IPS-15b (cell line): ENCODE results near the gene SNRNP35.
A peak's percentile ranks its signal among the peaks of the same experiment; 100 is the strongest.
"Not testable (repeated sequence)": the region's sequence is repeated elsewhere in the genome, so short reads cannot be mapped to it uniquely, and the experiment has no call there.

Experiments
- H3K27me3 ChIP-seq: one replicate; pipeline ENCODE4 v1.6.1; 2013; ENCODE audit warnings: low read length; ENCODE audit not compliant: control insufficient read depth, insufficient read depth
- H3K36me3 ChIP-seq: one replicate; pipeline ENCODE4 v1.6.1; 2013; ENCODE audit warnings: low read length; ENCODE audit not compliant: control insufficient read depth, insufficient read depth
- H3K4me1 ChIP-seq: one replicate; pipeline ENCODE4 v1.6.1; 2013; ENCODE audit warnings: mild to moderate bottlenecking, low read length; ENCODE audit not compliant: control insufficient read depth, insufficient read depth
- H3K4me3 ChIP-seq: one replicate; pipeline ENCODE4 v1.5.1; 2013; ENCODE audit warnings: low read depth, low read length
- H3K9ac ChIP-seq: one replicate; pipeline ENCODE4 v1.6.1; 2013; ENCODE audit warnings: low read depth, mild to moderate bottlenecking, low read length
- H3K9me3 ChIP-seq: one replicate; pipeline ENCODE4 v1.6.1; 2013; ENCODE audit warnings: mild to moderate bottlenecking, low read length; ENCODE audit not compliant: control insufficient read depth, insufficient read depth

SNRNP35 gene

DNA sequence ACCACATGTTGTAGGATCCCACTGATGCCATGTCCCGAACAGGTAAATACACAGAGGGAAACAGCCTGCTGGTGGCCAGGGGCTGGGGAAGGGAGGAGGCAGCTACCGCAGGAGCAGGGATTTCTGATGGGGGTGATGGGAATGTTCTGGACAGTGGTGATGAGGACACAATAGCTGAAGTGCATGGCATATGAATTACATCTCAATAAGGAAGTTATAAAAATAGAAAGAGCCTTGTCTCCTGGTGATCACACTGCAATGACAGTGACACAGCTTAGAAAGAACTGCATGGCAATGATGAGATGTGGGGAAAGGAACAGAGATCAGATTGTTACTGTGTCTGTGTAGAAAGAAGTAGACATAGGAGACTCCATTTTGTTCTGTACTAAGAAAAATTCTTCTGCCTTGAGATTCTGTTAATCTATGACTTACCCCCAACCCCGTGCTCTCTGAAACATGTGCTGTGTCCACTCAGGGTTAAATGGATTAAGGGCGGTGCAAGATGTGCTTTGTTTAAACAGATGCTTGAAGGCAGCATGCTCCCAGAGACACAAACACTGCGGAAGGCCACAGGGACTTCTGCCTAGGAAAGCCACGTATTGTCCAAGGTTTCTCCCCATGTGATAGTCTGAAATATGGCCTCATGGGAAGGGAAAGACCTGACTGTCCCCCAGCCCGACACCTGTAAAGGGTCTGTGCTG lies 34.5 kb downstream of the SNRNP35 start:
- H3K36me3 ChIP-seq, H3K4me1 ChIP-seq, H3K9ac ChIP-seq, H3K4me3 ChIP-seq, H3K9me3 ChIP-seq, H3K27me3 ChIP-seq: not testable (repeated sequence)

DNA sequence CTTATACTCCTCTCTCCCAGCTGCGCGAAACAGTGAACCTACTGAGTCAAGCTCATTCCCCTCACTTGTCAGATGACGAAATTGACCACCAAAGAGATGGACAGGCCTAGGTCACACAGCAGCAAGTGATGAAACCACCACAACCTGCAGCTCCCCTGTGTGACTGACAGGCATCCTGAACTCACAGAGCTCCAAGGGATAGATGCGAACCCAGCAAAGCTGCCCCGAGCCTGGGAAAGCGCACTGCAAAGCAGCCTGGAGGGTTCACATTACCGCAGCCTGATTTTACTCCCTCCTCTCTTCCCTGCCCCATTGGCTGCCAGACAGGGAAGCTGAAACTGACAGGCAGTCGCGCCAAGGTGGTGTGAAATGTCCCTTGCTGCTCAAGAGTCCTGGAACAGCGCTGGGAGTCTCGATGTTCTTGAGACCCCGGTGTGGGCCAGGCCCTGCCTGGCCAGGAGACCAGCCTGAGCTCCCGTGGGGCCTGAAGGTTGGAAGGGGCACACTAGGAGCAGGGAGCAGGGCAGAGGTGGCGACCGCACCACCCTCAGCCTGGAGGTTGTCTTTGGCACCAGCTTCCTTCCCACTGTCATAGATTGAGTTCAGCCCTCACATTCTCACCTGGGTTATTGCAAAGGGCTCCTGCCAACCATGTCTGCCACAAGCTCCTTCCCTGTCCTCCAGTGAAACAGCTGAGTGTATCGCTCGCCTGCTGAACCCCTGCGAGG lies 36.3 kb downstream of the SNRNP35 start:
- Histone ChIP-seq H3K9ac (peak overlapping the region; percentile 37), H3K9me3 (no peaks in the 10 kb centered on the region), H3K27me3 (no peaks in the 10 kb centered on the region), H3K4me3 (no peak overlapping the region), H3K36me3 (peaks cover 2% of the 10 kb centered on the region), H3K4me1 (no peaks in the 10 kb centered on the region)

- Histone ChIP-seq H3K4me1 (no peaks in the 10 kb centered on the region), H3K27me3 (no peaks in the 10 kb centered on the region), H3K36me3 (peaks cover 2% of the 10 kb centered on the region), H3K4me3 (no peak overlapping the region), H3K9ac (no peak overlapping the region), H3K9me3 (no peaks in the 10 kb centered on the region)
These were observed 39.1 kb downstream of the SNRNP35 start for GRCh38 chr12:123497065-123497464.

DNA sequence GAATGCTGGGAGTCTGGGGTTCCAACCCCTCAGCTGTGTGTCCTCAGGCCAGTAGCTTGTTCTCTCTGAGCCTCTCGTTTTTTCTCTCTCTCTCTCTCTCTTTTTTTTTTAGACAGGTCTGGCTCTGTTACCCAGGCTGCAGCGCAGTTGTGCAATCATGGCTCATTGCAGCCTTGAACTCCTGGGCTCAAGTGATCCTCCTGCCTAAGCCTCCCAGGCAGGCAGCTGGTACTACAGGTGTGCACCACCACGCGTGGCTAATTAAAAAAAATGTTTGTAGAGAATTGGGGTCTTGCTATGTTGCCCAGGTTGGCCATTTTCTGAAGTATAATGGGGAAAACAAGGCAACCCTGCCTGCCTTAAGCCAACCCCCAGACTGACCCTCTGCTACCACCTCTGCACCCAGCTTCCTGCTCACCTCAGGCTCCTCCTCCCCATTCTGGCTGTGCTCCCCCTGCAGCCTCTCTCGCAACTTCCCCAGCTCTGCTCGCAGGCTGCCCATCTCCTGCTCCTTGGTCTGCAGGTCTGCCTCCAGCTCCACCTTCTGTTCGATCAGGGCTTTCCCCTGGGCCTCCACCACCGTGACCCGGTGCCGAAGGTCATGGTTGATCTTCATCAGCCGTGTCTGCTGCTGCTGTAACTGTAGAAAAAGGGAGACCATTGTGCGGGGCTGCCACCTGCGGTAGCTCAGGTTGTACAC lies 40.3 kb downstream of the SNRNP35 start:
- Histone ChIP-seq H3K9me3 (no peaks in the 10 kb centered on the region), H3K9ac (no peak overlapping the region), H3K27me3 (no peaks in the 10 kb centered on the region), H3K4me3 (no peak overlapping the region), H3K36me3 (peaks cover 2% of the 10 kb centered on the region), H3K4me1 (no peaks in the 10 kb centered on the region)

- Histone ChIP-seq H3K9ac (no peak overlapping the region), H3K9me3 (no peaks in the 10 kb centered on the region)
These were observed 41.4 kb downstream of the SNRNP35 start for GRCh38 chr12:123499332-123499731.

DNA sequence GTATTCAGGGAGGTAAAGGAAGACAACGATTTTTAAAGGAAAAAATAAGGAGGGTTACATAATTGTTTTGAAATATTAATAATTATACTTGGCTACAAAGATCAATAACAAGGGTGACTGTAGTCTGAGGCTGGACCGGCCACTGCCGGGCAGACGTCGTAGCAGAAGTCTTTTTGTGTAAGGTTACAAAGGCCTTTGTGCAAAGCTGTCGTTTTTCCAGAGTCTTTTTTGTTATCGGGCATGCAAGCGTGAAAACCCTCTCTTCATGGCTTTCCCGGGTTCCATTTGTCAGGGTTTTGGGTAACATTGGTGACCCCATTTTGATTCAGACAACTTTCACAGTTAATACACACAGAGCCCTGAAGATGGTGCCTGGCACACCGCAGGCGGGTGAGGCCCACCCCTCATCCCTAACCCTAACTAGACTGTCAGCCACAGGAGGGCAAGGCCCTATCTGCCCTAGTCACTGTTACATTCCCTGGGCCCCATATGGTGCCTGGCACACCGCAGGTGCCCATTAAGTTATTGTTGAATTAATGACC lies 44.3 kb downstream of the SNRNP35 start:
- Histone ChIP-seq H3K9ac (no peak overlapping the region), H3K36me3 (peaks cover 2% of the 10 kb centered on the region), H3K4me1 (no peaks in the 10 kb centered on the region), H3K4me3 (no peak overlapping the region), H3K27me3 (no peaks in the 10 kb centered on the region), H3K9me3 (no peaks in the 10 kb centered on the region)

More at GRCh38 chr12:123499332-123499731, 41.4 kb downstream of the SNRNP35 start:
- no peaks in the 10 kb centered on the region for H3K27me3 ChIP-seq
- no peak overlapping the region for H3K4me3 ChIP-seq
- peaks cover 2% of the 10 kb centered on the region for H3K36me3 ChIP-seq
- no peaks in the 10 kb centered on the region for H3K4me1 ChIP-seq

GRCh38 chr12:123506059-123506842 lies 48.3 kb downstream of the SNRNP35 start:
- Histone ChIP-seq H3K9ac (no peak overlapping the region), H3K4me1 (no peaks in the 10 kb centered on the region), H3K9me3 (no peaks in the 10 kb centered on the region), H3K36me3 (peaks cover 10% of the 10 kb centered on the region), H3K27me3 (no peaks in the 10 kb centered on the region), H3K4me3 (no peak overlapping the region)

DNA sequence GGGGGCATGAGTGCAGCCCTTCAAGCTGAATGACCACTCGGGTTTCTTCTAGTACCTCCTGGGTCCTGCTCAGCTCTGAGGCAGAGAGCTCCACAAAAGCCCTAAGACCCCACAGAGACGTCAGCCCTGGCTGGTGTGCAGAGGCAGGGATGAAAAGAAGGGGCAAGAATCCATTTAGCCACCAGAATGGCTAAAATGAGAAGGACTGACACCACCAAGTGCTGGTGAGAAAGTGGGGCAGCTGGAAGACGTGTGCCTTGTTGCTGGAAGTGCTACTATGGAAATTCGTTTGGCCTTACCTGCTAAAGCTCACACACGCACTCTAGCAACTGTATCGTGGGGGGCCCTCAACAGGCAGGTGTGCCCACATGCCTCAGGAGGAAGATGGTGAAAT lies 48.9 kb downstream of the SNRNP35 start:
- Histone ChIP-seq H3K4me3 (no peak overlapping the region), H3K4me1 (no peaks in the 10 kb centered on the region), H3K36me3 (peaks cover 15% of the 10 kb centered on the region)

GRCh38 chr12:123512838-123513665 lies 55.1 kb downstream of the SNRNP35 start:
- no peaks in the 10 kb centered on the region for H3K9me3 ChIP-seq
- H3K4me3 ChIP-seq: no peak overlapping the region
- no peak overlapping the region for H3K9ac ChIP-seq
- H3K36me3 ChIP-seq: peaks cover 33% of the 10 kb centered on the region
- no peaks in the 10 kb centered on the region for H3K27me3 ChIP-seq
- H3K4me1 ChIP-seq: peaks cover 2% of the 10 kb centered on the region

More for the DNA sequence above, 48.9 kb downstream of the SNRNP35 start:
- no peaks in the 10 kb centered on the region for H3K27me3 ChIP-seq
- no peaks in the 10 kb centered on the region for H3K9me3 ChIP-seq
- no peak overlapping the region for H3K9ac ChIP-seq

DNA sequence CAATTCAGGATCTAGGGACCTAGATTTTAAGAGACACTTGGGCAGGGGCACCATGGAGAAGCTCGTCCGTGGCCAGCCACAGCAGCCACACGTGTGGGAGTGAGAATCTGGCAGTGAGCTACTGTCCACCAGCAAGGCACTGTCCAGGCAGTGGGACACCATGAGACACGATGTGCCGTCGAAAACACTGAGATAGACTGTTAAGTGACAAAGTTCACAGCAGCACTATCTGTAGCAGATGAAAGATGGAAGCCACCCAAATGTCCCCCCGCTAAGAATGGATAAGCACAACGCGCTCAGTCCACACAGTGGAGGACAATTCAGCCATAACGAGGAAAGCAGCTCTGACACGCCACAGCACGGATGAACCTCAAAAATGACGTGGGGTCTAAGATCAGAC lies 55.9 kb downstream of the SNRNP35 start:
- Histone ChIP-seq H3K4me1 (peaks cover 2% of the 10 kb centered on the region), H3K9ac (no peak overlapping the region), H3K9me3 (no peaks in the 10 kb centered on the region), H3K4me3 (no peak overlapping the region), H3K27me3 (no peaks in the 10 kb centered on the region), H3K36me3 (peaks cover 35% of the 10 kb centered on the region)
